HG02852 (cell line): ENCODE data around the gene PUM2.
A peak's percentile ranks its signal among the peaks of the same experiment; 100 is the strongest.

Experiments
- ATAC-seq: cut with Tn5 transposase; IDR thresholded peaks from one replicate; pipeline ENCODE4 v1.9.1; 2021; ENCODE audit warnings: mild to moderate bottlenecking, moderate library complexity; ENCODE audit not compliant: unreplicated experiment

Gene PUM2

GRCh38 chr2:20349513-20349921 is 1.1 kb downstream of the PUM2 start:
- no peak for ATAC-seq

GRCh38 chr2:20348542-20348941 is 2.1 kb downstream of the PUM2 start:
- no peak for ATAC-seq

- ATAC-seq: no peak
These were observed 3.9 kb downstream of the PUM2 start for GRCh38 chr2:20346565-20347381.

GRCh38 chr2:20343128-20343527 is 7.5 kb downstream of the PUM2 start:
- no peak for ATAC-seq

GRCh38 chr2:20339012-20339411 is 11.6 kb downstream of the PUM2 start:
- no peak for ATAC-seq

- ATAC-seq: no peak
These were observed 15.9 kb downstream of the PUM2 start for GRCh38 chr2:20334605-20335203.

- peak; percentile 77 for ATAC-seq
These were observed 16.9 kb downstream of the PUM2 start for GRCh38 chr2:20333738-20334137.

GRCh38 chr2:20330192-20330591 is 20.5 kb downstream of the PUM2 start:
- ATAC-seq: no peak

GRCh38 chr2:20327370-20327769 is 23.3 kb downstream of the PUM2 start:
- ATAC-seq: no peak

- ATAC-seq: no peak
These were observed 24.4 kb downstream of the PUM2 start for GRCh38 chr2:20326163-20326780.

- ATAC-seq: no peak
These were observed 27.9 kb downstream of the PUM2 start for GRCh38 chr2:20322527-20323300.

- ATAC-seq: no peak
These were observed 33.0 kb downstream of the PUM2 start for GRCh38 chr2:20317690-20318089.

GRCh38 chr2:20317197-20317596 is 33.4 kb downstream of the PUM2 start:
- no peak for ATAC-seq

GRCh38 chr2:20314562-20315501 is 35.8 kb downstream of the PUM2 start:
- ATAC-seq: no peak

- no peak for ATAC-seq
These were observed 37.0 kb downstream of the PUM2 start for GRCh38 chr2:20313659-20314058.

- ATAC-seq: no peak
These were observed 41.6 kb downstream of the PUM2 start for GRCh38 chr2:20309001-20309400.

GRCh38 chr2:20307311-20307710 is 43.3 kb downstream of the PUM2 start:
- no peak for ATAC-seq

- no peak for ATAC-seq
These were observed 46.2 kb downstream of the PUM2 start for GRCh38 chr2:20304411-20304810.

GRCh38 chr2:20303966-20304365 is 46.7 kb downstream of the PUM2 start:
- ATAC-seq: no peak

GRCh38 chr2:20302019-20302418 is 48.6 kb downstream of the PUM2 start:
- ATAC-seq: no peak
